IMR-90 (cell line): ENCODE results near the gene ADGRA1. TPM values are rescaled to one million over a fixed set of nuclear protein-coding genes. Genes with fewer than 3 reads are reported as not detected.

Experiments used
- ATAC-seq: fragments of 200-7000 bp; cut with Tn5 transposase; 2 replicates; pipeline ENCODE4 v1.9.1; 2020; ENCODE audit warnings: low read depth, mild to moderate bottlenecking, moderate library complexity
- BruUV-seq: library from RNA; stranded (reverse); fragments of 400-500 nt; replicated peaks from 2 replicates; lab custom pipeline; 2021; lab: Mats Ljungman, UMichigan
- CTCF ChIA-PET: fragments of 300-600 bp; formaldehyde crosslinking; extraction: SDS; loops from one replicate; lab custom pipeline; 2021; ENCODE audit warnings: antibody characterized with exemption; lab: Yijun Ruan, JAX
- POLR2A ChIA-PET: fragments of 300-600 bp; sonication (Branson Sonifier 250); formaldehyde crosslinking; loops from one replicate; lab custom pipeline; 2022; ENCODE audit warnings: antibody characterized with exemption; ENCODE audit not compliant: unreplicated experiment; lab: Charles Lee
- DNase-seq: peaks from one replicate; pipeline ENCODE4 v3.0.0; 2013
- H2AFZ ChIP-seq: replicated peaks from 2 replicates; pipeline ENCODE3; 2013; ENCODE audit warnings: low read length, mild to moderate bottlenecking; ENCODE audit not compliant: poor library complexity
- H2AK5ac ChIP-seq: 2 replicates; pipeline ENCODE4 v1.6.1; 2013; ENCODE audit warnings: low read depth, low read length, inconsistent platforms
- H2AK9ac ChIP-seq: replicated peaks from 2 replicates; pipeline ENCODE3; 2013; ENCODE audit warnings: mild to moderate bottlenecking, low read depth, low read length, moderate library complexity; ENCODE audit not compliant: poor library complexity
- H2BK120ac ChIP-seq: 2 replicates; pipeline ENCODE4 v1.6.1; 2013; ENCODE audit warnings: low read depth, low read length, inconsistent platforms
- H2BK15ac ChIP-seq: 3 replicates; pipeline ENCODE4 v1.6.1; 2013; ENCODE audit warnings: low read depth, low read length, inconsistent platforms
- H2BK20ac ChIP-seq: 2 replicates; pipeline ENCODE4 v1.6.1; 2013; ENCODE audit warnings: low read depth, mild to moderate bottlenecking, inconsistent platforms, low read length, moderate library complexity
- H2BK5ac ChIP-seq: 2 replicates; pipeline ENCODE4 v1.6.1; 2013; ENCODE audit warnings: mild to moderate bottlenecking, low read depth, low read length, inconsistent platforms; ENCODE audit not compliant: poor library complexity, severe bottlenecking
- H3K14ac ChIP-seq: replicated peaks from 2 replicates; pipeline ENCODE4 v1.6.1; 2013; ENCODE audit warnings: low read depth, low read length, inconsistent platforms
- H3K18ac ChIP-seq: 2 replicates; pipeline ENCODE4 v1.6.1; 2013; ENCODE audit warnings: low read depth, low read length, control low read depth
- H3K23ac ChIP-seq: 2 replicates; pipeline ENCODE4 v1.6.1; 2013; ENCODE audit warnings: low read depth, low read length, inconsistent platforms
- H3K27ac ChIP-seq: 2 replicates; pipeline ENCODE4 v1.5.1; 2013; ENCODE audit warnings: mild to moderate bottlenecking, control low read depth, low read length; ENCODE audit not compliant: insufficient read depth
- H3K27me3 ChIP-seq: 2 replicates; pipeline ENCODE4 v1.6.1; 2013; ENCODE audit warnings: low read length; ENCODE audit not compliant: control insufficient read depth, insufficient read depth
- H3K36me3 ChIP-seq: 2 replicates; pipeline ENCODE4 v1.6.1; 2013; ENCODE audit warnings: low read length, mixed read lengths; ENCODE audit not compliant: control insufficient read depth, insufficient read depth
- H3K4ac ChIP-seq: 2 replicates; pipeline ENCODE4 v1.6.1; 2013; ENCODE audit warnings: low read depth, low read length, inconsistent platforms
- H3K4me1 ChIP-seq: 2 replicates; pipeline ENCODE4 v1.6.1; 2013; ENCODE audit warnings: low read length, mixed read lengths; ENCODE audit not compliant: control insufficient read depth, insufficient read depth
- H3K4me2 ChIP-seq: 2 replicates; pipeline ENCODE4 v1.6.1; 2013; ENCODE audit warnings: low read depth, mild to moderate bottlenecking, control low read depth, low read length, moderate library complexity
- H3K4me3 ChIP-seq: 2 replicates; pipeline ENCODE4 v1.5.1; 2013; ENCODE audit warnings: low read depth, mild to moderate bottlenecking, control low read depth, low read length, moderate library complexity; ENCODE audit not compliant: insufficient read depth
- H3K56ac ChIP-seq: 2 replicates; pipeline ENCODE4 v1.6.1; 2013; ENCODE audit warnings: low read length, inconsistent platforms; ENCODE audit not compliant: insufficient read depth; ENCODE audit errors: extremely low read depth
- H3K79me1 ChIP-seq, 2 experiments: 2 replicates each; pipeline ENCODE4 v1.6.1; 2013; ENCODE audit warnings: low read length in 2 of 2, inconsistent platforms in 1 of 2, low read depth in 1 of 2
- H3K9ac ChIP-seq: 2 replicates; pipeline ENCODE4 v1.6.1; 2013; ENCODE audit warnings: low read depth, low read length, control low read depth
- H3K9me1 ChIP-seq: 2 replicates; pipeline ENCODE4 v1.6.1; 2013; ENCODE audit warnings: low read length, inconsistent platforms; ENCODE audit not compliant: insufficient read depth
- H3K9me3 ChIP-seq: 2 replicates; pipeline ENCODE4 v1.6.1; 2013; ENCODE audit warnings: low read length; ENCODE audit not compliant: control insufficient read depth, insufficient read depth
- H4K20me1 ChIP-seq: 2 replicates; pipeline ENCODE4 v1.6.1; 2013; ENCODE audit warnings: low read length, inconsistent platforms; ENCODE audit not compliant: insufficient read depth
- H4K5ac ChIP-seq: 2 replicates; pipeline ENCODE4 v1.6.1; 2013; ENCODE audit warnings: mild to moderate bottlenecking, low read depth, low read length, control low read depth
- H4K8ac ChIP-seq, 2 experiments: 2 replicates each; pipeline ENCODE4 v1.6.1; 2013; ENCODE audit warnings: low read depth in 2 of 2, low read length in 2 of 2, control low read depth in 1 of 2, inconsistent platforms in 1 of 2
- H4K91ac ChIP-seq: 2 replicates; pipeline ENCODE4 v1.6.1; 2013; ENCODE audit warnings: low read depth, low read length, inconsistent platforms; ENCODE audit not compliant: insufficient read depth
- BHLHE40 ChIP-seq: fragments of 150-350 bp; IDR thresholded peaks from 2 replicates; pipeline ENCODE4 v1.6.1; 2016; ENCODE audit warnings: mild to moderate bottlenecking, low read depth, low read length
- CEBPB ChIP-seq: IDR thresholded peaks from 2 replicates; pipeline ENCODE4 v1.6.1; 2012; ENCODE audit warnings: low read depth, low read length, improper control_type of control experiment
- CHD1 ChIP-seq: IDR thresholded peaks from 2 replicates; pipeline ENCODE4 v1.6.1; 2012; ENCODE audit warnings: low read depth, low read length, improper control_type of control experiment
- CTCF ChIP-seq: conservative IDR thresholded peaks from 2 replicates; pipeline ENCODE4 v1.5.1; 2012; ENCODE audit warnings: mild to moderate bottlenecking, low read depth, low read length, improper control_type of control experiment
- ELK1 ChIP-seq: fragments of 150-350 bp; IDR thresholded peaks from 2 replicates; pipeline ENCODE4 v1.6.1; 2016; ENCODE audit warnings: low read depth, mild to moderate bottlenecking, low read length, moderate library complexity, borderline replicate concordance
- MAFK ChIP-seq: IDR thresholded peaks from 2 replicates; pipeline ENCODE4 v1.6.1; 2012; ENCODE audit warnings: low read depth, low read length, improper control_type of control experiment
- NFE2L2 ChIP-seq: fragments of 150-350 bp; IDR thresholded peaks from 2 replicates; pipeline ENCODE4 v1.6.1; 2016; ENCODE audit warnings: low read depth, mild to moderate bottlenecking, low read length
- POLR2A ChIP-seq: IDR thresholded peaks from 2 replicates; pipeline ENCODE4 v1.6.1; 2012; ENCODE audit warnings: mild to moderate bottlenecking, low read depth, low read length
- RFX5 ChIP-seq: IDR thresholded peaks from 2 replicates; pipeline ENCODE4 v1.8.0; 2012; ENCODE audit warnings: low read depth, mild to moderate bottlenecking, low read length, moderate library complexity
- USF2 ChIP-seq: fragments of 150-350 bp; IDR thresholded peaks from 2 replicates; pipeline ENCODE4 v1.6.1; 2017; ENCODE audit warnings: mild to moderate bottlenecking, antibody characterized with exemption, low read length, low read depth
- WGBS, 2 experiments: methylation state at CpG; one replicate each; pipeline versions ENCODE4 v1.1.5 to v1.1.7; 2013; ENCODE audit warnings: missing lambda C conversion rate in 2 of 2; ENCODE audit not compliant: insufficient read length in 1 of 2; ENCODE audit errors: extremely low coverage in 2 of 2; 5-methylcytosine and 5-hydroxymethylcytosine counted together
- dilution Hi-C: fragments of 300-500 bp; cut with HindIII; formaldehyde crosslinking; loops from one replicate; pipeline ENCODE4 v1.14.3; 2018; ENCODE audit warnings: low sequenced_read_pairs; ENCODE audit not compliant: unreplicated experiment
- in situ Hi-C: fragments of 300-500 bp; cut with MboI; formaldehyde crosslinking; loops from 3 replicates; pipeline ENCODE4 v1.14.3; 2019; ENCODE audit warnings: low sequenced_read_pairs, inconsistent platforms, mixed read lengths
- intact Hi-C: fragments of 100-400 bp; cut with micrococcal nuclease; formaldehyde crosslinking; loops from 2 replicates; pipeline ENCODE4 v1.10.0; 2022
- polyA plus RNA-seq, 3 experiments: library from polyadenylated mRNA; depleted of rRNA; stranded (reverse); fragments of >200 nt; gene quantifications; 2 replicates each; pipeline ENCODE4 v1.2.3, GENCODE V29; 2012; ENCODE audit warnings: low replicate concordance in 1 of 3
- total RNA-seq: library from RNA; depleted of rRNA; stranded (reverse); fragments of >200 nt; gene quantifications from 2 replicates; pipeline ENCODE4 v1.2.3, GENCODE V29; 2012

The ADGRA1 gene
- total and polyA plus RNA-seq, 2 of the 4 experiments (the other 2 are of a cell fraction), result not detected

GRCh38 chr10:133126431-133127290 lies 38.9 kb downstream of the ADGRA1 start:
- in situ Hi-C loops, result loop anchor here (25.0 kb wide), 1 partner anchor 464 kb away; no protein-coding TSS in a partner anchor
- Histone ChIP-seq H3K27me3 (no peaks in the 10 kb centered on the region; the same call in 1 of the 2 replicates), H2BK120ac (no peak overlapping the region), H3K14ac (no peak overlapping the region), H2BK5ac (no peak overlapping the region), H3K23ac (no peak overlapping the region), H3K79me1 (no peaks in the 10 kb centered on the region), H3K4me1 (no peaks in the 10 kb centered on the region), H4K20me1 (no peaks in the 10 kb centered on the region), H3K9ac (no peak overlapping the region), H3K9me3 (peaks cover 5% of the 10 kb centered on the region; the same call in 1 of the 2 replicates), H3K4me3 (no peak overlapping the region), H3K36me3 (no peaks in the 10 kb centered on the region), H3K4me2 (no peak overlapping the region), H3K4ac (no peak overlapping the region), H4K8ac (no peak overlapping the region), H2BK15ac (no peak overlapping the region), H2AFZ (no peak overlapping the region), H2BK20ac (no peak overlapping the region), H3K56ac (no peak overlapping the region), H2AK5ac (no peak overlapping the region), H4K5ac (no peak overlapping the region), H4K91ac (no peak overlapping the region), H3K18ac (no peak overlapping the region), H3K27ac (no peak overlapping the region), H3K9me1 (no peaks in the 10 kb centered on the region), H2AK9ac (no peak overlapping the region)
- ATAC-seq (no peak), DNase-seq (no peak)
- no TSS peak for BruUV-seq
- ChIA-PET CTCF (no interaction called here), POLR2A (no interaction called here)
- no peak for TF ChIP-seq RFX5
- TF ChIP-seq BHLHE40, result no peak
- no peak for TF ChIP-seq CTCF
- TF ChIP-seq CHD1, result no peak
- no peak for TF ChIP-seq CEBPB
- no peak for TF ChIP-seq USF2
- no peak for TF ChIP-seq MAFK
- TF ChIP-seq NFE2L2, result no peak
- no peak for TF ChIP-seq ELK1
- no peak for TF ChIP-seq POLR2A
- dilution Hi-C loops, result no loop called here
- 85% methylated on average over 15 of the region's 57 CpGs; no CpG with 5 or more reads in 1 of the 2 experiments for WGBS, 2 experiments
- intact Hi-C loops, result no loop called here
